ENCODE results near the gene GPR6. TPM values are rescaled to one million over a fixed set of nuclear protein-coding genes. Genes with fewer than 3 reads are reported as not detected.

Gene GPR6
- total and polyA plus RNA-seq, 9 of the 15 experiments (the other 6 are each of a cell fraction or from before 2014, with no cell fraction given) = not detected

DNA sequence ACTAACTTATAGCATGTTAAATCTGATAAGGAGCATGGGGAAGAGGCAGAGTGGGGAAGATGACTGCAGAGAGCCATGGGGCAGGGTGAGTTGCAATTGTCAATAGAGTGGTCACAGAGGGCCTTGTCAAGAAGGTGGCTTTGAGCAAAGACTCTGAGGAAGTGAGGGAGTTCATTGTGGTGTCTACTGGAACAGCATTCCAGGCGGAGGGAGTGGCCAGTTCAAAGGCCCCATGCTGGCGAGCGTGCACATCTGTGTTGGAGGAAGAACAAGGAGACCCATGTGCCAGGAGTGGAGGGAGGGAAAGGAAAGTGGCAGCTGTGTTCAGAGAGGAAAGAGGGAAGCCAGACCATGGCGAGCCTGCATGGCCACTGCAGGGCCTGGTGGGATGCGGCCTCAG, 15.8 kb upstream of the GPR6 start:
- no peak for TF ChIP-seq TAF7 (tag; IDR thresholded peaks at IDR 0.05)
- TF ChIP-seq PRMT5 (CRISPR knock-in tag; IDR thresholded peaks at IDR 0.05) = no peak
- no peak for TF ChIP-seq NFATC3 (IDR thresholded peaks at IDR 0.05)
- TF ChIP-seq ZNF232 (CRISPR knock-in tag; IDR thresholded peaks at IDR 0.05) = no peak
- TF ChIP-seq SP2 (IDR thresholded peaks at IDR 0.05; ENCODE audit: extremely low read depth, low read depth, low read length, poor library complexity, severe bottlenecking) = no peak
- TF ChIP-seq HEY1 (CRISPR knock-in tag; IDR thresholded peaks at IDR 0.05; ENCODE audit: borderline replicate concordance) = no peak
- TF ChIP-seq XRCC4 (IDR thresholded peaks at IDR 0.05; ENCODE audit: extremely low read depth, insufficient read depth, insufficient read length) = no peak
- TF ChIP-seq NELFE (IDR thresholded peaks at IDR 0.05; ENCODE audit: insufficient read depth, insufficient read length) = no peak
- TF ChIP-seq DMBX1 (CRISPR knock-in tag; IDR thresholded peaks at IDR 0.05; ENCODE audit: borderline replicate concordance) = no peak
- no peak for FAIRE-seq
- WGBS (ENCODE audit: insufficient coverage, low coverage, missing lambda C conversion rate) = 3% methylated on average over 4 of the region's 5 CpGs
- intact Hi-C loops (cut with micrococcal nuclease) = no loop called here
- peaks cover 0 to 7% of the 10 kb centered on the region in 2 experiments; a peak in 1 of 5 replicates for H3K27me3 ChIP-seq (ENCODE audit: control insufficient read depth in 2 of 2, insufficient read depth in 2 of 2, low read length in 2 of 2)
- H2AFZ ChIP-seq (ENCODE audit: low read depth, low read length) = no peak overlapping the region
- no peak overlapping the region for H3K9ac ChIP-seq (ENCODE audit: insufficient read depth in 1 of 2, low read depth in 2 of 2, low read length in 2 of 2)
- POLR2A ChIA-PET = no interaction called here
- no peak overlapping the region for H3K27ac ChIP-seq (ENCODE audit: extremely low read depth, low read depth, low read length)
- H3K9me3 ChIP-seq (replicated peaks; ENCODE audit: control insufficient read depth, insufficient read depth, low read depth, low read length) = no peaks in the 10 kb centered on the region
- no peaks in the 10 kb centered on the region for H3K79me2 ChIP-seq (ENCODE audit: control insufficient read depth, insufficient read depth, low read length)
- no peak overlapping the region for H3K4me3 ChIP-seq
- no peak for ATAC-seq
- H3K9me1 ChIP-seq (ENCODE audit: control insufficient read depth, insufficient read depth, low read length) = no peaks in the 10 kb centered on the region
- BruUV-seq (replicated peaks) = no TSS peak
- no peaks in the 10 kb centered on the region for H3K36me3 ChIP-seq (ENCODE audit: control insufficient read depth, insufficient read depth, low read length)
- no peaks in the 10 kb centered on the region for H3K4me1 ChIP-seq (replicated peaks in 1 of 2; ENCODE audit: control insufficient read depth in 2 of 2, insufficient read depth in 2 of 2, low read length in 2 of 2)
- no peak overlapping the region for H3K4me2 ChIP-seq (ENCODE audit: insufficient read depth, low read length)
- no peaks in the 10 kb centered on the region; the same call in 1 of the 2 replicates for H4K20me1 ChIP-seq (replicated peaks; ENCODE audit: control insufficient read depth, insufficient read depth, low read length)
- CTCF ChIA-PET (ENCODE audit: low intra/inter-chr PET ratio) = no interaction called here
- DNase-seq (ENCODE audit: extremely low read depth in 1 of 4, low spot score in 3 of 4) = no peak
- in situ Hi-C loops (cut with MboI) = no loop called here
